Kidney (tissue), 14 donors: ENCODE results near the gene PKNOX2. TPM values are rescaled to one million over a fixed set of nuclear protein-coding genes. Genes with fewer than 3 reads are reported as not detected.

Experiments used
- DNase-seq, 5 donors: peaks; one replicate each; pipeline ENCODE4 v3.0.0-alpha.2; 2013 to 2020
- FAIRE-seq: peaks from 2 replicates; lab custom pipeline; 2012; peaks lifted over from hg19 to GRCh38; lab: Jason Lieb, UNC
- H3K27ac ChIP-seq, 2 donors: one replicate each; pipeline ENCODE4 v1.7.0; 2013; ENCODE audit warnings: low read depth in 2 of 2, low read length in 2 of 2, inconsistent platforms in 1 of 2
- H3K27me3 ChIP-seq: one replicate; pipeline ENCODE4 v1.7.1; 2013; ENCODE audit warnings: low read length, inconsistent platforms; ENCODE audit not compliant: control insufficient read depth, insufficient read depth
- H3K36me3 ChIP-seq, 3 donors: one replicate each; pipeline versions ENCODE4 v1.7.0 to v1.7.1; 2013; ENCODE audit warnings: low read length in 3 of 3, control low read depth in 1 of 3, inconsistent platforms in 1 of 3; ENCODE audit not compliant: insufficient read depth in 3 of 3, control insufficient read depth in 2 of 3
- H3K4me1 ChIP-seq, 3 donors: one replicate each; pipeline versions ENCODE4 v1.7.0 to v1.7.1; 2013; ENCODE audit warnings: low read length in 3 of 3, inconsistent platforms in 1 of 3, low read depth in 1 of 3; ENCODE audit not compliant: control insufficient read depth in 2 of 3, insufficient read depth in 2 of 3
- H3K4me3 ChIP-seq, 3 donors: one replicate each; pipeline versions ENCODE4 v1.7.0 to v1.8.1; 2013; ENCODE audit warnings: low read length in 3 of 3, control low read depth in 1 of 3, inconsistent platforms in 1 of 3
- H3K9ac ChIP-seq, 3 donors: one replicate each; pipeline versions ENCODE4 v1.7.0 to v1.7.1; 2013; ENCODE audit warnings: low read length in 3 of 3, control low read depth in 1 of 3, inconsistent platforms in 1 of 3
- H3K9me3 ChIP-seq, 3 donors: one replicate each; pipeline versions ENCODE4 v1.7.0 to v1.7.1; 2013; ENCODE audit warnings: low read length in 3 of 3, control low read depth in 1 of 3, inconsistent platforms in 1 of 3; ENCODE audit not compliant: control insufficient read depth in 2 of 3, insufficient read depth in 1 of 3
- CTCF ChIP-seq: IDR thresholded peaks from 3 replicates; pipeline ENCODE4 v1.5.1; 2012; ENCODE audit warnings: mild to moderate bottlenecking, moderate library complexity, borderline replicate concordance; ENCODE audit not compliant: insufficient read depth; ENCODE audit errors: extremely low read depth
- intact Hi-C: fragments of 100-400 bp; cut with DNase I; formaldehyde crosslinking; loops from one replicate; pipeline ENCODE4 v1.11.1; 2022
- polyA plus RNA-seq: library from polyadenylated mRNA; stranded (reverse); fragments of 350-450 nt; fragmentation: Illumina TruSeq; extraction: RNeasy Lipid Tissue Mini Kit (QIAGEN cat#74804); gene quantifications from one replicate; pipeline ENCODE4 v1.2.3, GENCODE V29; 2014; ENCODE audit warnings: low read depth, low replicate concordance; ENCODE audit not compliant: insufficient read depth
- total RNA-seq: library from RNA; stranded (reverse); fragmentation: NEBNext Ultra II Directional; extraction: Animal tissue kit (Norgen Biotek cat#: 25700); gene quantifications from one replicate; pipeline ENCODE4 v1.2.1, GENCODE V29; 2021
- donor health status: control.
- donor health status: control.
- donor health status: control.
- donor health status: control.
- donor health status: control.
- donor health status: DM: yes; HTN: yes; CAD: no.
- donor health status: Normal renal cell carcinoma (clear cell type).

Gene PKNOX2
- total and polyA plus RNA-seq, 2 donors from 2014 or later: 1.5 to 6.0 TPM

- no peaks in the 10 kb centered on the region for H3K27me3 ChIP-seq
- H3K9ac ChIP-seq: no peak overlapping the region
- H3K36me3 ChIP-seq: no peaks in the 10 kb centered on the region
- no peak for TF ChIP-seq CTCF
- H3K27ac ChIP-seq: no peak overlapping the region
- no peak for FAIRE-seq
- no peak overlapping the region for H3K4me3 ChIP-seq
- H3K9me3 ChIP-seq: no peaks in the 10 kb centered on the region
- no peak for DNase-seq
- no peaks in the 10 kb centered on the region for H3K4me1 ChIP-seq
- intact Hi-C loops: no loop called here
Measured at GRCh38 chr11:125426818-125427528, 262.4 kb downstream of the PKNOX2 start.

GRCh38 chr11:125428486-125429173 lies 264.1 kb downstream of the PKNOX2 start:
- H3K36me3 ChIP-seq: no peaks in the 10 kb centered on the region
- H3K9ac ChIP-seq: no peak overlapping the region
- H3K4me3 ChIP-seq: no peak overlapping the region
- no peaks in the 10 kb centered on the region for H3K4me1 ChIP-seq
- no peak overlapping the region for H3K27ac ChIP-seq
- DNase-seq (no peak), FAIRE-seq (no peak)
- no peaks in the 10 kb centered on the region for H3K9me3 ChIP-seq
- intact Hi-C loops: no loop called here
- TF ChIP-seq CTCF: no peak
- no peaks in the 10 kb centered on the region for H3K27me3 ChIP-seq

- FAIRE-seq (no peak), DNase-seq (peak in 4 of 5 donors; percentile 85 to 89 (median 86))
- Histone ChIP-seq H3K4me1 (no peaks in the 10 kb centered on the region), H3K27ac (no peak overlapping the region), H3K9me3 (no peaks in the 10 kb centered on the region), H3K36me3 (no peaks in the 10 kb centered on the region), H3K9ac (no peak overlapping the region), H3K4me3 (no peak overlapping the region), H3K27me3 (no peaks in the 10 kb centered on the region)
- intact Hi-C loops: no loop called here
- peak; percentile 56 for TF ChIP-seq CTCF
Measured at GRCh38 chr11:125429174-125429707, 264.7 kb downstream of the PKNOX2 start.
